B cell (primary cell): ENCODE data around the gene PDPK1.

Experiments
- CTCF ChIP-seq: fragments of 200-600 bp; IDR thresholded peaks from one replicate; pipeline ENCODE4 v1.8.0; 2022; ENCODE audit warnings: antibody characterized with exemption, mild to moderate bottlenecking
- EZH2 ChIP-seq: IDR thresholded peaks from 2 replicates; pipeline ENCODE4 v1.6.1; 2012; ENCODE audit warnings: borderline replicate concordance, low read depth, mild to moderate bottlenecking, moderate library complexity, low read length; ENCODE audit not compliant: insufficient read depth, poor library complexity, severe bottlenecking

GRCh38 chr16:2529961-2530628, 7.7 kb upstream of the PDPK1 start:
- no peak for TF ChIP-seq CTCF
- no peak for TF ChIP-seq EZH2
